SH-SY5Y (cell line): ENCODE data around the gene SERBP1.

Experiments
- GATA2 ChIP-seq: IDR thresholded peaks from 2 replicates; pipeline ENCODE4 v1.6.1; 2011; ENCODE audit warnings: mild to moderate bottlenecking, low read depth, low read length
- GATA3 ChIP-seq: IDR thresholded peaks from 2 replicates; pipeline ENCODE4 v1.6.1; 2011; ENCODE audit warnings: low read depth, mild to moderate bottlenecking, low read length, moderate library complexity

GRCh38 chr1:67476906-67477305, 46.7 kb upstream of the SERBP1 start:
- no peak for TF ChIP-seq GATA3
- TF ChIP-seq GATA2 = no peak
